Fibroblast of skin of left biceps (primary cell): ENCODE data around the gene ADD1.

Experiments
- DNase-seq, 2 experiments: peaks; one replicate each; pipeline ENCODE4 v3.0.0-alpha.2; 2013; ENCODE audit warnings: low read depth in 2 of 2

ADD1 gene

DNA sequence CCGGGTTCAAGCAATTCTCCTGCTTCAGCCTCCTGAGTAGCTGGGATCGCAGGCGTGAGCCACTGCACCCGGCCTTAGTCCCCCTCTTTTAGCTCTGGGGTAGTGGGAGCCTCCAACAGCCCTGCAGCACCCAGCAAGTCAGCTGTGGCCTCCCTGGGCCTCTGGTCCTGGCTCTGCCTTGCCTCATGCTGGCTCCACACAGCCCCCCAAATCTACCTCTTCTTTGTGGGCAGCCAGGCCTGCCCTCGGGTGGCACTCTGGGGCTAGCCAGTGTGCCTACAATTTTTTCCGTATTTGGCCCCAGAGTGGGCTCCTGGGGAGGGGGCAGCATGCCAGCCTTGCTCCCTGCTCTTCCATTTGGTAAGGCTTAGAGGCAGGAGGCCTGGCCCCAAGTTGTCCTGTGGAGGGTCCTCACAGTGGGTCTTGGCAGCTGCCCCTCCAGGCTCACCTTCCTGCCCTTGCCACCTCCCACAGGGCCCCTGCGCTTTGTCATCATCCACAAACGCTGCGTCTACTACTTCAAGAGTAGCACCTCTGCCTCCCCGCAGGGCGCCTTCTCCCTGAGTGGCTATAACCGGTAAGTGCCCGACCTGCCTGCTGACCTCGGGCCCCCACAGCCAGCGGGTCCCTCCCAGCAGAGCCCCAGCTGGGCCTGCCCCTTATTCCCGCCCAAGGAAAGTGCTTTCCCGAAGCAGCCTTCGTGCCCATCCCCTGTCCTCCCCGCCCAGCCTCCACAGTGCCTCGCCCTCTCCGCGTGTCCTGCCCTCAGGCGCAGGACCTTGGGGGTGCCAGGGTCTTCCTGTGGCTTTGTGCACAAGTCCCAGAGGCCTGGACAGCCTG lies 21.0 kb upstream of the ADD1 start:
- DNase-seq, result no peak

DNA sequence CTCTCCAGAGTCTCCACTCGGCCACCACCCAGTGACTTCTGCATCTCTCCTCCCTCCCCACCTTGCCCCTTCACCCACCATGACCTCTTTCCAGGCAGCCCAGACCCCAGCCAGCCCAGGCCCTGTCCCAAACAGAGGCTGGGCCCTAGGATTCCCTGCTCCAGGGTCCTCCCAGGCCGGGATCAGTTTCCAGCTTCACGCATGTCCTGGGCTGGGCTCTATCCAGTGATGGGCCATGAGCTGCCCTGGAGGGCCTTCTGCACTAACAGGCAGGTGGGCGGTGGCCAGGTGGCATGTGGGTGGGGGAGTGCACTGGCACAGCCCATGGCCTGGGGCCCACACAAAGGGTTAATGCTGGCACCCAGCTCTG lies 20.4 kb upstream of the ADD1 start:
- no peak for DNase-seq

DNA sequence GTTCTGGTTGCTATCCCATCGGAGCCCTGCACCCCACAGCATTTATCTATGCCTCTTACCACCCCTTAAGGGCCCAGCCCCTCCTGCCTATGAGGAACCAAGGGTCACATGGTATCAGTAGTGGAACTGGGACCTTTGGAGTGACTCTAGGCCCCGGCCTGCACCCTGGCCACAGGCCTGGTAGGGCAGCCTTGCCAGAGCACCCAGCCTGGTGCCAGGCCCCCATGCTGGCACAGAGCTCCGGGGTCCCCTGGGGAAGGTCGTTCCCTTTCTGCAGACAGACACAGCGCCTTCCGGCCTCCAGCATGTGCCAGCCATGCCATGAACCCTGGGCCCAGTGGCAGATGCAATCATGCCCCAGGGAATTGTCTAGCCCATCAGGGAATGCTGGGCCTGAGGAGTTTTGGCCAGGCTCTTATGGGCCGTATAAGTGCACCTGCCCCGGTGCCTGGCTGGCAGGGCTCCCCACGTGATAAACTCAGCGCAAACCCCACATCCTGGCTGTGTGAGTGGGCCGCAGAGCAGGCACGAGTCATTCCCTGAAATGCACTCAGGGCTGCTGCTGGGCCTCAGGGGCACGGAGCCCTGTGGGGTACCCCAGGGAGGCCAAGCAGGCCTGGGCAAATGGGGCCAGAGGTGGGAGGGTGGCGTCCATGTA lies 19.8 kb upstream of the ADD1 start:
- DNase-seq, result no peak

DNA sequence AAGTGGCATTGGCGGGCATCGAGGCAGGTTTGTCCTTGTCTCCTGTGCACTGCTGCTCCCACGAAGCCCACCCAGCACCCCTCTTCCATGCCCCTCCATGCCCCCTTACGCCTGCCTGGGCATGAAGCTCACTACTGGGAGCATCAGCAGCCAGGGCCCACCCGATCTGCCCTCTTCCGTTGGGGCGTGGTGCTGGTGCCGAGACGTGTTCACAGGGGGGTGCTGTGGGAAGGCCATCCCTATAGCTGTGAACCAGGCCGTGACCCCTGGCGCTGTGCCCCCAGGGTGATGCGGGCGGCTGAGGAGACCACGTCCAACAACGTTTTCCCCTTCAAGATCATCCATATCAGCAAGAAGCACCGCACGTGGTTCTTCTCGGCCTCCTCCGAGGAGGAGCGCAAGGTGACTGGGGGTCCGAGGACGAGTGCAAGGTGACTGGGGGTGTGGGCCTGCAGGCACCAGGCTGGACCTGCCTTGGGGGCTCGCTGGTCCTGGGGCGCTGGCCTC lies 19.3 kb upstream of the ADD1 start:
- DNase-seq, result no peak

DNA sequence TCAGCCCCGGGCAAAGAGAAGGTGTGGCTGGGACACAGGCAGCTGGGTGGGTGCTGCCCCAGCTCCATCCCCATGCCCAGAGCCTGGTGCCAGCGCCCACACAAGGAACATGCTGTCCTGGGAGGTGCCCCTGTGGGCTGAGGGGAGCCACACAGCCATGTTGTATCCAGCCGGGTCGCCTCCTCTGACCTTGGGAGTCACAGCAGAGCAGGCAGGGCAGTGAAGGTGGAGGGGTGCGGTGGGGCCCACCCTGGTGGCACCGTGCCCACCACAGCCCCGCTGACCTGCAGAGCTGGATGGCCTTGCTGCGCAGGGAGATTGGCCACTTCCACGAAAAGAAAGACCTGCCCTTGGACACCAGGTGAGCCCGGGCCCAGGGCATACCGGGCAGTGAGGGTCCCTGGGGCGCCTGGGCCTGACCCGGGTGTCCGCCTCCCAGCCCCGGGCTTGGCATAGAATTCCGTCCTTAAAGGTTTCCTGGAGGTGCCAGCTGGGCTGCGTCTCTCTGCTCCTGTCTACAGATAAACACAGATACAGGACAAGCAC lies 18.7 kb upstream of the ADD1 start:
- DNase-seq, result no peak

DNA sequence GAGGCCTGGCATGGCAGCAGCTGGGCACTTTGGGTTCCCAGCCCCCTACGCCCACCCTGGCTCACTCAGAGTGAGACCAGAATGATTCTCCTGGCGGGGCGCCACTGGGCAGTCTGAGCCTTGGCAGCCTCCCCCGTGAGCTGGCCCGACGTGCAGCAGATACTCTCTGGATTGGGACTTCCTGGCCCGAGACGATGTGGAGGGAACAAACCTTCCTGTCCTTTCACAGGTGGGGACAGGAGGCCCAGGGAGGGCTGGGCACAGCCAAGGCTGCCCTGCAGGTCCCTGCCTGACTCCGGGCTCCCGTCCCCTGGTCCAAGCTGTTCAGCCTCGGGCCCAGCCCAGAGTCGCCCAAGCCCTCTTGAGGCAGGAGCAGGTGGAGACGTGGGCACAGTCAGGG lies 17.9 kb upstream of the ADD1 start:
- DNase-seq, result no peak

DNA sequence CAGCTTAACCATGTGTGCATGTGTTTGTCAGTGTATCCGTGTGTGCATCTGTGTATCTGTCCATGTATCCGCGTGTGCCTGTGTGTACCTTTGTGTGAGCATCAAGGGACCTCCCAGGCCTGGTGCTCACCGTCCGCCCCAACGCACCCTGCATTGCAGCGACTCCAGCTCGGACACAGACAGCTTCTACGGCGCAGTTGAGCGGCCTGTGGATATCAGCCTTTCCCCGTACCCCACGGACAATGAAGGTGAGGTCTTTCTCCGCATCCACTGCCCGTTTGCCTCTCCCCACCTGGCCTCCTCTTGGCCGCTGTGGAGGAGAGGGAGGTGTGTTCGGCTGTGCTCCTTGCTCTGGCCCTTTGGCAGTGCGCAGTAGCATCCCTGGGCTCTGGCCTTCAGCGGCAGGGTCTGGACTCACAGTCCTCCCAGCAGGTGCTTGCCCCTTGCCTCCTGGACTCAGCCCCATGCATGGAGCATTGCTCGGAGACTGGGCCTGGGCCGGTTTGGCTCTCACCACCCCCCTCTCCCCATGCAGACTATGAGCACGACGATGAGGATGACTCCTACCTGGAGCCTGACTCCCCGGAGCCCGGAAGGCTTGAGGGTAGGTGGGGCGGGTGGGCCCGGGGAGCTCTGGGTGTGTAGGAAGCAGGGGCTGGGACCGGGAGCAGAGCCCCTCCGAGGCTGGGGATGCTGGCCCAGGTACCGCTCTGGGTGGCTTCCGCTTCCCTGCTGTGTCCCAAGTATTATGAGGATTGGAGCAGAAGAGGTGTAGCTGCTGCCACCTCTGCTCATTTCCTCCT lies 16.4 kb upstream of the ADD1 start:
- DNase-seq, result no peak

DNA sequence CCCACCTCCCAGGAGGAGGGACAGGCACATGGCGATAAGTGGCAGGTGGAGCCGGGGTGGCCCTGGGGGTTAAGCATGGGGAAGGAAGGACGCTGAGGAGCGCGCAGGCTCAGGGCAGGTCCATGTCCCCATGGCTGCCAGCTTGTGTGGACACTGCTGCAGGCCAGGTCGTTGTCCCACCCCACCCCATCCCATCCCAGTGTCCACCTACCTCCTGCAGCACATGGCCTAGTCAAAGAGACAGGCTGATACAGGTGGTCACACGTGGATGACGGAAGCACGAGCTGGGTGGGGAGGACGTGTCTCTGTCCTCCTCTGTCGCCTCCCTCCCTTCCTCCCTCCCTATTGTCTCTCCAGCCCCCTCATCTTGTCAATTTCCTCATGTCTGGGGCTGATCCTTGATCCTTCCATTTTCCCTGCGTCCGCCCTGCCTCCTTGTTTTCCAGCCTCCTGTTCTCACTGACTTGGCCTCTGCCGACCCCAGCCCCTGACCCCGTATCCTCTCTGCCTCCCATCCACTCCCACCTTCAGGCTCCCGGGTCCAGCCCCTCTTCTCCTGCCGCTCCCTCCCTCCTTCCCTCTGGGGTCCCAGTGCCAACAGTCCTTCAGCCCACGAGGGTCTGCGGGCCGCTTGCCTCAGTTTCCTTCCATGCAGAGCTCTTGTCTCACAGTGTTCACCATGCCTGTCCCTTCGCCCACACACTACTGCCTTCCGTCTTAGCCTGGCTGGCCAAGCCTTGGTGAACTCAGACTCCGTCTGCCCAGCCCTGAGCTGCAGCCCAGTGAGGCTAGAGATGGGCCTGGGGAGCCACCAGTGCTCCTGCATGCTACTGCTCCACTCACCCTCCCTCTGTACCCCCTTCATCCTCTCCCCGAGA lies 15.5 kb upstream of the ADD1 start:
- DNase-seq, result no peak

DNA sequence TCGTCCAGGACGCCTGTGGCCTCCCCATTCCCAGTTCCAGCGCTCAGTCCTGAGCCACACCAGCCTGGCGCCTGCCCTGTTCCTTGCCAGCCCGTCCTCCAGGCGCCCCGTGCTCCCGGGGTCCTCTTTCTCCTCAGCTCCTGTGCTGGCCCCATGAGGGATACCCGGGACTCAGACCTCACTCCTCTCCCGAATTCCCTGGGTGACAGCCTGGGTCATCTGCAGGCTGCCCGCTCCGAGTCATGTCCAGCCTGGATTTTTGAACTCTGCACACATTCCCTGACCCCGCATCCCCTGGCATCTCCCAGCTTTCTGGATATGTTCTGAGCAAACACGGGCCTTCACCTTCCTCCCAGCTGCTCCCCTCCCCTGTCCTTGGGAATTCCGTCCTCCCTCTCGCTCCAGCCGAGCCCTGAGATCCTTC lies 14.9 kb upstream of the ADD1 start:
- DNase-seq, result no peak

DNA sequence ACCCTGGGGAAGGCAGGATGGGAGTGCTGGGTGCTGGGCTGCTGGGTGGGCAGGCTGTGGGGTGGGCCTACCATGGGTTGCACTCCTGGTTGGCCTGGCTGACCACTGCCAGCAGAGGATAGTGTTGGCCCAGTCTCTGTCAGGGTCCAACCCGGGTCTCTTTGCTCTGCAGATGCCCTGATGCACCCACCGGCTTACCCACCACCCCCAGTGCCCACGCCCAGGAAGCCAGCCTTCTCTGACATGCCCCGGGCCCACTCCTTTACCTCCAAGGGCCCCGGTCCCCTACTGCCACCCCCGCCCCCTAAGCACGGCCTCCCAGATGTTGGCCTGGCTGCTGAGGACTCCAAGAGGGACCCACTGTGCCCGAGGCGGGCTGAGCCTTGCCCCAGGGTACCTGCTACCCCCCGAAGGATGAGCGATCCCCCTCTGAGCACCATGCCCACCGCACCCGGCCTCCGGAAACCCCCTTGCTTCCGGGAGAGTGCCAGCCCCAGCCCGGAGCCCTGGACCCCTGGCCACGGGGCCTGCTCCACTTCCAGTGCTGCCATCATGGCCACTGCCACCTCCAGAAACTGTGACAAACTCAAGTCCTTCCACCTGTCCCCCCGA lies 14.2 kb upstream of the ADD1 start:
- no peak for DNase-seq

DNA sequence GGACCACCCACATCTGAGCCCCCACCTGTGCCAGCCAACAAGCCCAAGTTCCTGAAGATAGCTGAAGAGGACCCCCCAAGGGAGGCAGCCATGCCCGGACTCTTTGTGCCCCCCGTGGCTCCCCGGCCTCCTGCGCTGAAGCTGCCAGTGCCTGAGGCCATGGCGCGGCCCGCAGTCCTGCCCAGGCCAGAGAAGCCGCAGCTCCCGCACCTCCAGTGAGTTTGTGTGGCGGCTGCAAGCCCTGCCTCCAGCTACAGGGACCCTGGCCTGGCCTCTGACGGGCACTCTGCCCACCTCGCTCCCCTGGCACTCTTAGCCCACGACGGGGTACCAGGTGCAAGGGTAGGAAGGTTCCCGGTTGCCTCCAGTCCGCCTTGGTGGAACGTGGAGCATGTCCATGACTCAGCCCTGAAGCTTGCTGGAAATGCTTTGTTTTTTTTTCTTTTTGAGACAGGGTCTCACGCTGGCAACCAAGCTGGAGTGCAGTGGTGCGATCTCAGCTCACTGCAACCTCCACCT lies 13.7 kb upstream of the ADD1 start:
- no peak for DNase-seq

DNA sequence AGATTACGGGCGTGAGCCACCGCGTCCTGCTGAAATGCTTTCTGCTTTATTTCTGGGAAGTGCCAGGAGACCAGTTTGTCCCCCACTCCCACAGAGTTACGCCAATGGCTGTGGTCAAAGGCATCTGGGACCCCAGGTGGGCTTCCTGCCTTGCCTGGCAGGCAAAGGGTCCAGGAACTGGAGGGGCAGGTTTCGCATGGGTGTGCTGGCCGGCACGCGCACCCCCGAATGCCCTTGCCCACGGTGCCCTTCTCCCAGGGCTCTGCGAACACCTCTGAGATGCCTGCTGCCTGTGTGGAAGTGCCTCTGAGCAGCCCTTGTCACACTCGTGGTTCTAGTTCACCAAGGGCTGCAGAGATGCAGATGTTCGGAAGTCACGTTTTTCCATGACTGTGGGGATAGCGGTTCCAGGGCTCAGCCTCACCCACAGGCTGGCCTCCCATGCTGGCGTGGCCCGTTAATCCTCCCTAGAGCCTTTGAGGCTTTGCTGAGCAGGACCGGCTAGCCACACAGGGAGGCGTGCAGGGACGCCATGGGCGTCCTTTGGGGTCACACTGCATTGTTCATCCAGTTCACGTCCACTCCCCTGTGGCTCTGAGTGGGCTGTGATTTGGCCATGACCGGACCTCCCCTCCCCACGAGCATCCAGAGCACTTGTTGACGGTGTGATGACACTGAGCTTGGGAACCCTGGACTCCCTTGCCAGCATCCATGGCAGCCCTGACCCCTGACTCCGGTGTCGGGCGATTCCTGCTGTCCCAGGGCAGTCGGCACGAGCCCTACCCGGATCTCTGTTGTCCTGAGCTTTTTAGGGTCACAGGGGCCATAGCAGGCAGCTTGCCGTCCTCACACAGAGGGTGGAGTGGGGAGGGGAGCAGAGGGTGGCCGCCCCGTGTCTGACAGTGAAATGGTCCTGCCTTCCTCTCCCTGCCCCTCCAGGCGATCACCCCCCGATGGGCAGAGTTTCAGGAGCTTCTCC lies 12.7 kb upstream of the ADD1 start:
- no peak for DNase-seq

DNA sequence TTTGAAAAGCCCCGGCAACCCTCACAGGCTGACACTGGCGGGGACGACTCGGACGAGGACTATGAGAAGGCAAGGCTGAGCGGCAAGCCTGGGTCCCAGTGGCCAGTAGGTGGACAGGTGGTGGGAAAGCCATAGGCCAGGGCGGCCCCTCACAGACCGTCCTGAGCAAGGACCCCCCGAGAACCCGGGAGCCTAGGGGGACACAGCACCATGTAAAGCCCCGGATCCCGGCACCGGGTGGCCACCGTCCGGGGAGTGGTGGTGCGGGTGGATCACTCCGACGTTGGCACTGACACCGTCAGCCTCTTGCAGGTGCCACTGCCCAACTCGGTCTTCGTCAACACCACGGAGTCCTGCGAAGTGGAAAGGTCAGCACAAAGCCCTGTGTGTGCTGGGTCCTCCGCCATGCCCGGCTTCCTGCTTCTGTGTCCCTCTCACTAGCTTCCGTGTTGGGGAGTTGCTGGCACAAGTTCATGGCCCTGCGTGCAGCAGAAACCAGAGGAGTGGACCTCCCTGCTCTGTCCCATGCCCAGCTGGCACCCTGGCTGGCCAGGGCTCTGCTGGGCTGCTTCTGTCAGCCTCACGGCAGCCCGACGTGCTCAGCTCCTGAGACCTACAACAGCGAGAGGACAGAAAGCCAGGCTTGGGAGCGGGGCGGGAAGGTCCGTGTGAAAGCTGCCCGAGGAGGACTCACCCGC lies 11.9 kb upstream of the ADD1 start:
- no peak for DNase-seq

DNA sequence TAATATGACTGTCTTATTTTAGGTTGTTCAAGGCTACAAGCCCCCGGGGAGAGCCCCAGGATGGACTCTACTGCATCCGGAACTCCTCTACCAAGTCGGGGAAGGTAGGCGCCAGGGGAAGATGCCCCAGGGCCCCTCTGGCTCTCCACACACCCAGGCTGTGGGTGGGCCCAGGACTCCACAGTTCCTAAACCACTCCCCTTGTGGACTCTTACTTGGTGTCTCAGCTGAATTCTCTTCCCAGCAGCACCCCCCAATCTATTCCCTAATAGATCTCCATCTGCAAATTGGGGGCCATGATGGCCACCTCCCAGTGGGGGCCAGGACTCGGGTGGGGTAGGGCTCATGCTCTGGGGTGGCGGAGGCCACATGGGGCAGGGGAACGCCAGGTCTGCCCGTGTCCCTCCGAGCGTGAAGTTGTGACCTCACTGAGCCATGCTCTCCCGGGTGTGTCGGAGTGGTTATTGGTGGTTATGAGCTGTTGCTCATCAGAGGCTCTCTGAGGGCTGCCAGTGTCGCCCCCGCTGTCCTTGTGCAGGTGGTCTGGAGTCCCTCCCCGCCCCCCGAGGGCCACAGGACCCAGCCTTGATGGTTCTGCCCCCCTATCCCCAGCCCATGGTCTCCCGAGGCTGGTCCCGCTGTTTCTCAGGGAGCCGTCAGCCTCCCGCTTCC lies 11.2 kb upstream of the ADD1 start:
- DNase-seq, result no peak

DNA sequence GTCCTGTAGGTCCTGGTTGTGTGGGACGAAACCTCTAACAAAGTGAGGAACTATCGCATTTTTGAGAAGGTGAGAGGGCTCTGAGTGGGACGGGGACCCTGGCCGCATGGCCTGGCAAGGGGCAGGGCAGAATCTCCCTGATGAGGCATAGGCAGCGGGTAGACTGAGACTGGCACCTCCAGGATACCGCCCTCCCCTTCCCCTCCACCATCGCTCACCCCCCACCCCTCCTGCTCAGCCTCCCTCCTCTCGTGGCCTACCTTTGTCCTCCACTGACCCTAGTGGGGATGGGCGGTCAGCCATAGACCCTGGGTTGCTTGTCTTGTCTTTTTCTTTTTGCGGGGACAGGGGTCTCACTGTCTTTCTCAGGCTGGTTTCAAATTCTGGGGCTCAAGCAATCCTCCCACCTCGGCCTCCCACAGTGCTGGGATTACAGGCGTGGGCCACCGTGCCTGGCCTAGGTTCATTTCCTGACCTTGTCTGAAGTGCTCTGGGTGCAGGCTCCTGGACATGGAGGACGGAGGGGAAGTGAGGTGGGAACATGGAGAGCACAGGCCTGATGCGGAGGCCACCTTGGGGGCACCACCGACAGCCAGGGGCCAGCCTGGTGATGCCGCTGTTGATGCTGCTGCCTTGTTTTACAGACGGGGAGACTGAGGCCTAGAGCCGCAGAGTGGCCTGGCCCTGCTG lies 10.5 kb upstream of the ADD1 start:
- no peak for DNase-seq

DNA sequence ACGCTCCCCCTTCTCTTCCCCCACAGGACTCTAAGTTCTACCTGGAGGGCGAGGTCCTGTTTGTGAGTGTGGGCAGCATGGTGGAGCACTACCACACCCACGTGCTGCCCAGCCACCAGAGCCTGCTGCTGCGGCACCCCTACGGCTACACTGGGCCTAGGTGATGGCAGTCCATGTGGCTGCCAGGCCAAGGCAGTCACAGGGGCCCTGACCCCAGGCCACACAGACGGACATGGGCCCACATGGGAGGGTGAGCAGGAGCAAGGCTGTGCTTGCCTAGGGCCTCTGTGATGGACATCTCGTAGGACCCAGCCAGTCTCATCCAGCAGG lies 10.0 kb upstream of the ADD1 start:
- DNase-seq, result no peak

DNA sequence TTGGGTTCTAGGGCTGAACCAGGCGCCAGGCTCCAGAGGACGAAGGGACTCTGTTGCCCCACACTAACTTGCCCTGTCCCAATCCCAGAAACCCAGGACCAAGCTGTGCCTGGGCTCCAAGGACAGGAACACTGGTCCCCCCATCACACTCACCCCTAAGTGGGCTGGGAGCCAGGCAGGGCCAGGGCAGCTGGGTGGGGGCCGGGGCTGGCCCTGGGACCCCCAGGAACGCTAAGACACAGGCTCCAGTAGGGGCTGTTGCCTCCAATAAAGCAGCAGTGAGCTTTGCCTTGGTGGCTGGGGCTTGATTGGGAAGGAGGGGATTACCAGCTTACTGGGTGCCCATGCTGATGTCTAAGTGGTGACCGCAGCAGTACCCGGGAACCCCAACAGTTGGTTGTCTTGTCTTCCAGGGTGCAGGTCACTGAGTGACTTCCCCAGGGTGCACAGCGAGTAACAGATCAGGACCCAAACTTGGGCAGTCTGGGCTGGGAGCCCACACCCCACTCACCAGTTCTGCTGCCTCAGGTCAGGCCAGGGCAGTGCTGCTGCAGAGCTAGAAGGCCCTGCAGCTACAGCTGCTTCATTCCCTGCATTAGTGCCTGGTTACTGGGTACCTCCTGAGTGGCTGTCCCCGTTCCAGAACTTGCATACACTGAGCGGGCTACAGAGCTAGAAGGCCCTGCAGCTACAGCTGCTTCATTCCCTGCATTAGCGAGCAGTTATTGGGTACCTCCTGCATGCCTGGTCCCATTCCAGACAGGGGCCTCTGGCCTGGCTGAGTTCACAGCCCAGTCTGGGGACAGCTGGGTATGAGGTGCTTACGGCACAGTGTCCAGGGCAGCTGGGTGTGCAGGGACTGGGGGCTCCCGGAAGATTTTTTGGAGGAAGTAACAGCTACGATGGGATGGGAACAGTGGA lies 9.4 kb upstream of the ADD1 start:
- no peak for DNase-seq
